Endothelial cell of umbilical vein (primary cell): ENCODE data around the gene RGS17.

Experiments used
- CTCF ChIP-seq, 2 donors: IDR thresholded peaks; 1 replicate in 1 of 2; 2 replicates in 1 of 2; pipeline ENCODE4 v1.5.1; 2011; ENCODE audit warnings: low read length in 2 of 2, mild to moderate bottlenecking in 2 of 2, moderate library complexity in 2 of 2, control low read depth in 1 of 2, inconsistent platforms in 1 of 2, low read depth in 1 of 2; ENCODE audit not compliant: insufficient read depth in 1 of 2; ENCODE audit errors: extremely low read depth in 1 of 2
- EZH2 ChIP-seq: IDR thresholded peaks from 2 replicates; pipeline ENCODE4 v1.6.1; 2012; ENCODE audit warnings: borderline replicate concordance, low read depth, mild to moderate bottlenecking, moderate library complexity, low read length, inconsistent platforms; ENCODE audit not compliant: severe bottlenecking
- MAX ChIP-seq: IDR thresholded peaks from 2 replicates; pipeline ENCODE4 v1.6.1; 2011; ENCODE audit not compliant: insufficient read depth, insufficient read length
- POLR2A ChIP-seq: IDR thresholded peaks from 2 replicates; pipeline ENCODE4 v1.6.1; 2012; ENCODE audit warnings: low read depth, mild to moderate bottlenecking, control low read depth, low read length
- POLR2AphosphoS5 ChIP-seq: IDR thresholded peaks from 2 replicates; pipeline ENCODE4 v1.6.1; 2012; ENCODE audit warnings: low read depth, mild to moderate bottlenecking, control low read depth, low read length, moderate library complexity; ENCODE audit not compliant: insufficient read depth

DNA sequence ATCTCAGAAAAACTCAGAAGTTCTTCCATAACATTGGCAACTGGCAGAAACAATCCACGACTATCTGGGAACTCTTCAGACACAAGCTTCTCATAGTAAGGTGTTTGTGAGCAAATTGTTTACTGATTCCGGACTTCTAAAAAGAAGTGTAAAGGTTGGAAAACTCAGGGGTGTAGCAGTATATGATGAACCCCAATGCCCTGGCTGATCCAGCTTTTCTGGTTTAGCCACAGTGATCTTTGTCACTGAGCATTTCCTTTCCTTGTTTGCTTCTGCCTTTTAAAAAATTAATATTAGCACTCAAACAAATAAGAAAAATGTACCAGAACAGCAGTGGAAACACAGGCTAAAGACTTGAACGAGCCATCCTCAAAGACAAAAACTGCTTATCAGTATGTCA lies 4.9 kb downstream of the RGS17 start:
- no peak for TF ChIP-seq EZH2
- no peak for TF ChIP-seq MAX
- no peak for TF ChIP-seq POLR2A
- no peak for TF ChIP-seq CTCF (IDR thresholded peaks at IDR 0.05; ENCODE audit: extremely low read depth in 1 of 2, insufficient read depth in 1 of 2, low read depth in 1 of 2, low read length in 2 of 2)
- no peak for TF ChIP-seq POLR2AphosphoS5
